DMS53 (cell line): Measurements from ENCODE around the gene REPIN1.
A peak's percentile ranks its signal among the peaks of the same experiment; 100 is the strongest.

Source experiments
- DNase-seq: peaks from one replicate; lab custom pipeline; 2025; lab: John Stamatoyannopoulos, UW

REPIN1 gene

DNA sequence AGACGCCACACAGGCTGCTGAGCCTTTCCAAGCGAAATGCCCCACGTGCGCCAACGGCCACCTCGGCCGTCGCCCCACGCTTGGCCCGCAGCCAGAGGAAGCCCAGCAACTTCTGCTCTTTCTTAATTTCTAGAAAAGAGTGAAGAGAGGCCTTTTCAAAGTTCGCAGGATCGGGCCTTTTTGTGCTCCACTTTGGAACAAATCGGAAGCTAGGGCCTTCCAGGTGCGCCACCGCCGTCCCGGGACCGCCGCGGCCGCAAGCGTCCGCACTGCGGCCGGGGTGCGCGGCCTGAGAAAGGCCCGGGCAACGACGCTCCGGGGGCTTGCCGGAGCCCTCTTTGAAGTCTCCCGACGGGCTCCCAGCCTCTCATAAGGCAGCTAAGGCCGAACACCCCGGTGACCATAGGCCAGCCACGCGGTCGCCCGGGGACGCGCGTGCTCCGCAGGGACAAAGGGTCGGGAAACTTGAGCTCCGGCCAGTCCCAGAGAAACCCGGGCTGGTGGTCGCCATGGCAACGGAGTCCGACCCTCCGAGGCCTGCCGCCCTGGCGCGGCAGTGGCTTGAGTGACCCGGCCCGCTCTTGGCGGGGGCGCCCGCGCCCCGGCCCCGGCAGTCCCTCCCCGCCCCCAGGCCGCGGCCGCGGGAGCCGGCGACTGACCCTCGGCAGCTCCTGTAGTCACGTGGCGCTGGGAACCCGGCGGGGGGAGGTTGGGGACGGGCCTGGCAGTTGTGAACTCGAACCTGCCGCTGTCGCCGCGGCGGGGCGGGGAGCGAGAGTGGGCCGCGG is at the start of gene REPIN1:
REPIN1 (plus strand) TSS at position 727 of the 788 bp plus-strand sequence. CDS start 890 bp downstream, outside the sequence.
- peak; percentile 99 for DNase-seq

DNA sequence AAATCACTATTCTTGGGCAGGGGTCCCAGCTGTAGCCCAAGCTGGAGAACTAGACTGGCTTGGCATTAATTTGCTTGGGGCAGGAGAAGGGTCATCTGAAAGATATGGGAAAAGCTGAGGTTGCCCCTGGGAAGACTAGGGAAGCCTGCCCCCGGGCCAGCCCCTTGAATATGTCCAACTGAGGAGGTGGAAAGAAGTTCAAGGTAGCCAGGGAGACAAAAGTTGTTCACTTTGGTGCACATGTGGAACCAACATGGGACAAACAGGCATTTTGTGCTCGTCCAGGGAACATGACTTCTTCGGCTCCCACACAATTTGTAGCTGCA is 46.9 kb upstream of the REPIN1 start:
- no peak for DNase-seq

DNA sequence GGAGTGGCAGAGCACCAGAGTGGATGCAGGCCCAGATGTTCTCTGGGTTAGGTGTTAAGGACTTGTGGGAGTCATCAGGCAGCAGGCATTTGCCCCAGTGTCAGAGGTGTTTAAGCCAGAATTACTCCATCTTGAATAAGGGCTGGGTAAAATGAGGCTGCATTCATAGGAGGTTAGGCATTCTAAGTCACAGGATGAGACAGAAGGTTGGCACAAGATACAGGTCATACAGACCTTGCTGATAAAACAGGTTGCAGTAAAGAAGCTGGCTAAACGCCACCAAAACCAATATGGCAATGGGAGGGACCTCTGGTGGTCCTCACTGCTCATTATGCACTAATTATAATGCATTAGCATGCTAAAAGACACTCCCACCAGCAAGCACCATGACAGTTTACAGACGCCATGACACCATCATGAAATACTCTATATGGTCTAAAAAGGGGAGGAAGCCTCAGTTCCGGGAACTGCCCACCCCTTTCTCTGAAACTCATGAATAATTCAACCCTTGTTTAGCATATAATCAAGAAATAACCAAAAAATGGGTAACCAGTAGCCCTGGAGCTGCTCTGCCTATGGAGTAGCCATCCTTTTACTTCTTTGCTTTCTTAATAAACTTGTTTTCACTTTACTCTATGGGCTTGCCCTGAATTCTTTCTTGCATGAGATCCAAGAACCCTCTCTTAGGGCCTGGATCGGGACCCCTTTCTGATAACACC is 46.3 kb upstream of the REPIN1 start:
- peak; percentile 75 for DNase-seq

DNA sequence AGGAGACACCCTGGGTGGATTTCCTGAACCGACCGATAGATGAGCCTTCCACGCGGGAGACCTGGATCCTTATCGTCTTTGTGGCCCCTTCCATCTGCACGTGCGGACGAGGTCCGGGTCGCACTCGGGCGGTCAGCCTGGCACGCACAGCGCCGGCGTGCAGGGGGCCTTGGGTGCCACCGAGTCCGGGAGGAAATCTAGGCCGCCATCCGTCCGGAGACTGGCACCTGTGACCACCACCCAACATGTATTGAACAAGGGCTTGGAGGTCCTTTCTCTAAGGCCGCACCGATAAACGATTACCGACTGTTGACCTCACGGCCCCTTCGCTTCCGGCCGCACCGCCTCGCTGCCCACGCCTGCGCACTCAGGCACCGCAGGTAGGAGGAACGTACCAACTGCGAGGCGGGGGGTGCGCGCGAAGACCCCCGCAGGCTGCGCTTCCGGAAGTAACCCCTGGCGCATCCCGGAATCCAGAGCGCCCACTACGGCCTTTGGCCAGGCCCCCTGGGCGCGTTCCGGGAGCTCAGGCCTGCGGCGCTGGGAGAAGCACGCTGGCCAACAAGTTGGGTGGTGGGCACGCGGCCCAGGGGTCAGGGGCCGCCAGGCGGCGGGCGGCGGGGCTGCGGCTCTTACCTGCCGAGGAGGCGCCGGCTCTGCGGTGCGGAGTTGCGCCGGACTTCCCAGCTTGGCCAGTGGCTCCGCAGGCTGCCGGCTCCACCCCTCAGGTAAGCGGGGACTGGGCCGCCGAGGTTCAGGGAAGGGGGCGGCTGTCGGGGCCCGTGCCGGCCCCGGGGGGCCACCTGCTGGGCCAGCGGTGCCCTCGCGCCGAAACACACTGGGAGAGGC is 45.6 kb upstream of the REPIN1 start, which contains the start of the genes ACTR3C and LRRC61:
ACTR3C (minus strand) TSS at position 713 of the 849 bp plus-strand sequence. CDS start 28,249 bp downstream, outside the sequence.
LRRC61 (plus strand) TSS at position 523 of the 849 bp plus-strand sequence. CDS start 13,507 bp downstream, outside the sequence.
- peak; percentile 92 for DNase-seq

DNA sequence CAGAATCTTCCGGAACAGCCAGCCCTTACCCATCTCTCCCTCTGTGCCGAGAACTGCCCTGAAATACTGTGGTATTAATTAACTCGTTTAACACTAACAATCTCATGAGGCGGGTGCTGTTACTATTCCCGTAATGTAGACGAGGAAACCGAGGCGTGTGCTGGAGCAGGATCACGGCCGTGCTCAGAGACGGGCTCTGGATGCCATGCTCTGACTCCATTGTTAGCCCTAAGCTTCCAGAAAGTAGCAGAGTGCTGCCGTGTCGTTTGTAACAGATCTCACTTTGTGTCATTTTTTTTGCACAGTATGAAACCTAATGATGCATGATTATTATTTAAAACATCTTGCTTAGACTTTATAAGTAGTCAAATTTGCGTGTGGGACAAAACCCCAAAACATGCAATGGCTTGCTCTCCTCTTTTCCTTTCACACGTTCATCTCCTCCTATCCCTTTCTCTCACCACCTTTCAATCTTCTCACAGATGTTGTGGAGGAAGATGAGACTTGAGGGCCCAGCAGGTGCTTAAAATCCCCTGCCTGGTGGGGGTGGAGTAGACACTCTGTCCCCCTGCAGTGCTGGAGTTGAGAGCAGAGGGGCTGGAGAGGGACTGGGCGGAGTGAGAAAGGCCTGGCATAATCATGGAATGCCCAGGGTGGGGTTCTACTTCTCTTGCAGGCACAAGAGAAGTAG is 44.8 kb upstream of the REPIN1 start:
- peak; percentile 89 for DNase-seq

DNA sequence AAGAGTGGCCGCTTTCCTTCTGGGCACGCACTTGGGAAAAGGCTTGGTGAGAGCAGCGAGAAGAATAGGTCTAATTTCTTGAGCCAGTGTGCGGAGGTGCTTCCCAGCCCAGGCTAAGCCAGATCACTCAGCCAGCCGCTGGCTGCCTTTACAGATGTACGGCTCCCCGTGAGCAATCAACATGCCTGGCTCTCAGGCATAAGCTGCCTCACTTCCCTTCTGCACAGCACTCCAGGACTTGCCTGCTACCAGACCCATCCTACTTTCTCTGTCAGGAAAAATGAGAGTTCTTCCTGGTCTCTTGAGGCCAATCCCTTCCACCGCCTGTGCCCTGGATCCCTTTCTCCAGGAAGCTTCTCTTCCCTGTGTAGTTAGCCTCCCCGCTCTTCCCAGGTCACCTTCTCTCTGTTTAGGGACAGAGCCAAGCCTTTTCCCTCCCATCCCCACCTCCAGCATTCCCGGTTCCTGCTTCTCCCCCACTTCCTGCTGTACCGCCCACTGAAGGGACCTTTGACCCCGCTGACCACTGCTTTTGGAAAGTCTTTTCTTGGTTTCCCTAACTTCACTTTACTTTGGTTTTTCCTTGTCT is 44.2 kb upstream of the REPIN1 start:
- peak; percentile 43 for DNase-seq

DNA sequence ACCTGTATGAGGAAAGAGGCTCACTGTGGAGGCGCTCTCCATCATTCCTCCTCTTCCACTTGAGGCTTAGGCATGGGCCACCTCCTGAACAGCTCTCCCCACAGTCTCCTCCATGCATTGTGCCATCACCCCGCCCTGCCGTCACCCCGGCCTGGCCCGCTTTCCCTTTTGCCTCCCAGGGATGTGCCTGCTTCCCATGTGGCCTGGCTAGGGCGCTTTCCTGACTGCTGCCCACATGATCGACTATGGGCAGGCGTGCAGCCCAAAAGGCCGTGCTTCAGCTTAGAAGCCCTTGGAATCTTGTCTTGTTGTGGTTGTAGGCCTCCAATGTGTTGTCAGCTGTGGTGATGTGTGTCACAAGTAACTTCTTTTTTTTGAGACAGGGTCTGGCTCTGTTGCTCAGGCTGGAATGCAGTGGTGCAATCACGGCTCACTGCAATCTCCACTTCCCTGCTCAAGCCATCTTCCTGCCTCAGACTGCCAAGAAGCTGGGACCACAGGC is 43.5 kb upstream of the REPIN1 start:
- no peak for DNase-seq

DNA sequence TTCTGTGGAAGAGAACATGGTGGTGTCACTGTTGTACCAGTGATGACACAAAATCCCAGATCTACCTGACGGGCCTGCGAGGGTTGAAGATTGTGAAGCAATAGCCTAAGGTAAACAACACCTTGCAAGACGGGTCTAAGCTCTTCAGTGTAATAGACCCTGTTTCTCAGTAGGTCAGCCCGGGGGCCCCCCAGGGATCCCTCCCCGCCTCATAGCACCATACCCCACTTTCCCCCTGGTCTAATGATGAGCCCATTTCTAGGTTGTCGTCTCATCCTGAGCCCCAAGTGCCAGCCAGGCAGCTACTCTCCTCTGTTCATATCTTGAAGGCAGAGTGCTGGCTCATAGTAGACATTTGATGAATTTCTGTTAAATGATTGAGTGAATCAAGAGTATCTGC is 42.7 kb upstream of the REPIN1 start:
- no peak for DNase-seq

DNA sequence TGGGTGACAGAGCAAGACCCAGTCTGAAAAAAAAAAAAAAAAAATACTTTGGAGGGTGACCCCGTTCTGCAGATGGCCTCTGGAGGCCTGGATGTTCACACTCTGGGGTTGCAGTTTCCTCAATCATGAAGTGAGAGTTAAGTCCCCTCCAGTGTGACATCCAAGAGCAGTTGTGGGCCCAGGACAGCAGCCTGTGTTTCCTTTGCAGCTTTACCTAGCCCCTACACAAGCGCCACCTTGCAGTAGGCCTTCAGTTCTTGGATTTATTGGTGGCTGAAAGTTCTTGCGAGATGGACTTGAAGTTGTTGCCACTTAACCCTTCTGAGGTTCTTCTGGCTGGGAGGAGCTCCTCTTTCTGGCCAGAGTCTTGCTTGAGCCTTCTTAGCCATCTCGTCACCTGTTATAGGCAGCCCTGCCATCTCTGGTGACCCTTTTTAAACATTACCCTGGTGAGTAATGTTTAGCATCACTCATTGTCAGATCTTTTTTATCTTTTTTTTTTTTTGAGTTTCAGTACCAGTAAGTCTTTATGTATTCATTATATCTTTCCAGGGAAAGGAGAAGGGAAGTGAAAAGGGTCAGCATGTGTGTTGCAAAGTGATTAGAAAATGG is 41.9 kb upstream of the REPIN1 start:
- no peak for DNase-seq

DNA sequence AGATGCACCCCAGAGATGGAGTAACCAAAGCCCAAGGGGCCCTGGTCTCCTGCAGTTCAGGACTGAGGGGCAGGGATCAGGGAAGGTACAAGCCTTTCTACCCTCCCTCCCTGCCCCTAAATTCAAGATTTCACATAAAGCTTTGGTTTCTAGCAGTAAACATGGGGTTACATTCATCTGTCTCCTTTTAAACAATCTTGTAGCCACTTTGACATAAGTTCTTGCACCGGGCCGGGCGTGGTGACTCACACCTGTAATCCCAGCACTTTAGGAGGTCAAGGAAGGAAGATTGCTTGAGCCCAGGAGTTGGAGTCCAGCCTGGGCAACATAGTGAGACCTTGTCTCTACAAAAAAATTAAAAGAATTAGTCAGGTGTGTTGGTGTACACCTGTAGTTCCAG is 41.3 kb upstream of the REPIN1 start:
- no peak for DNase-seq

DNA sequence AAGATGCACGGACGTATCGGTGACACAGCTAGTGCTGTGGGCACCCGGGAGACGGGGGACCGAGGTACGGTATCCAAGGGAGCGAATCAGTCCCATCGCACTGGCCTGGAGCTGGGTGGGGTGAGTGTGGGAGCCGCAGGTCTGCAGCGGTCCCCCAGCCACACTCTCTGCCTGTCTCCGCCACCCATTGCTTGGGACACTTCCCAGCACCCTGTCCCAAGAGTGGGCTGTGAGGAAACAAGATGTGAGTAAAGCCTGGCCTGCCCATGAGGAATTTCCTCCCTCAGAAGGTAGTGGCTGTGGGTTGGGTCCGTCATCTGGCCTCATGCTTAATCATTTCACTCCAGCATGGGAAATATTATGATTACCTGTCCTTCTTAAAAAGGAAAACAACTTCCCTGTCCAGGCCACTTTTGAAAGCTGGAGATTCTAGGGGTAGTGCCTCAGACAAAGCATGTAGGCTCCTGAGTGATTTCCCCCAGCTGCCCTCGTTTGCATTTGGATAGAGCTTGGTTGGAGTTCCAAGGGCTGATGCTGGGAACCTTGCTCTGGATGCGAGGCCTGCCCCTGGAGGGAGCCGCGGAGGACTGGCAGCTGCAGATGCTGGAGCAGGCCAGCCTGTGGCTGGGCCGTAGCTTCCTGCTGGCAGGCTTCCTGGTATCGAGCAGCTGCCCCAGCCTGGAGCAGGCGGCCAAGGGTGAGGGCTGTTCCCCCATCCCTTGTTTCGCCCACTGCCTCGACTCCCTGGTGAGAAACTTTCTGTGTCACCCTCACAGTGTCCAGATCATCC is 39.1 kb upstream of the REPIN1 start:
- DNase-seq, result no peak

DNA sequence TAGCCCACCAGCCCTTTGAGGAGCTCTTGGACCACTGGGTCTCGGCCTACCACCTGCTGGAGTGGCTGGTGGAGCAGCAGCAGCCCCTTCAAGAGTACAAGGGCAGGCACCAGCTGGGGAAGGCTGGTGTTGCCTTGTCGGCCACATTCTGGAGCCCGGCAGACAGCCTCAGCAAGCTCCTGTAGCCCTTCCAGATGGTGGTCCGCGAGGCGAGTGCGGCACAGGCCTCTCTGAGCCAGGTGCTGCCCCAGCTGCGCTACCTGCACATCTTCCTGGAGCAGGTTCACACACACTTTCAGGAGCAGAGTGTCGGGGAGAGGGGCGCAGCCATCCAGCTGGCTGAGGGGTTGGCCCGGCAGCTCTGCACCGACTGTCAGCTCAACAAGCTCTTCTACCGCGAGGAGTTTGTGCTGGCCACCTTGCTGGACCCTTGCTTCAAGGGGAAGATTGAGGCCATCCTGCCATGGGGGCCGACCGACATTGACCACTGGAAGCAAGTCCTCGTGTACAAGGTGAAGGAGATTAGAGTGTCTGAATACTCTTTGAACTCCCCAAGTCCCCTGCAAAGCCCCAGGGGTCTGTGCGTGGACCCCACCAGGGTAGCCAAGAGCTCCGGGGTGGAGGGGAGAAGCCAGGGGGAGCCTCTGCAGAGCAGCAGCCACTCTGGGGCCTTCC is 38.3 kb upstream of the REPIN1 start:
- no peak for DNase-seq

DNA sequence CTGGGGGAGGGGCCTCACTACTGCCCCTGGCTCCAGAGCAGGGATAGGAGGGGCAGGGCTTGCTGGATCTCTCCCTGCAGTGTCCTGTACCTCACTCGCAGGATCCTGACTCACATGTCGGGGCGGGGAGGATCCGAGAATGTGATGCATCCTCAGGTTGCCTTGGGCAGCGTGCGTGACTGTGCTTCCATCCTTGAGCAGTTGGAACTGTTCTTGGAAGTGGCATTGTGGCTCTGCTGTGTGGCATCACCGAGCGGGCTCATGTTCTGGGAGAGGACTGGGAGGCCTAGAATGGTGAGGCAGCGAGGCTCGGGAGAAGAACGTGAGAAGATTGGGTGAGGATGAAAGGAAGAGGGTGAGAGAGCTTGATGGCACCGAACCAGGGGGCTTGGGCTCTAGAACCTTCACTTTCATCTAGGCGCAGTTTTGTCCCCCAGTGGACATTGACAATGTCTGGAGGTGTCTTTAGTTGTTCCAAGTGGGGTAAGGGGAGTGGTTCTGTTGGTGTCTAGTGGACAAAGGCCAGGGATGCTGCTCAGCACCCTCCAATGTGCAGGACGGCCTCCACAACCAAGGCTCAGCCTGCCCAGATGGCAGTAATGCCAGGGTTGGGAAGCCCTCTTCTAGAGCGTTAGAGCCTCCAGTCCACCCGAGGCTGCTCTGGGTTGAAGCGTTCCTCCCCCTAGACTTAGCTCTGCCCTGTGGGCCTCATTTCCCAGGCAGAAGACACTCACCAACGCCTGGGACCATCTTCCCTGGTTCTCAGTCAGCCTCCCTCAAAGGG is 35.6 kb upstream of the REPIN1 start:
- DNase-seq, result no peak

DNA sequence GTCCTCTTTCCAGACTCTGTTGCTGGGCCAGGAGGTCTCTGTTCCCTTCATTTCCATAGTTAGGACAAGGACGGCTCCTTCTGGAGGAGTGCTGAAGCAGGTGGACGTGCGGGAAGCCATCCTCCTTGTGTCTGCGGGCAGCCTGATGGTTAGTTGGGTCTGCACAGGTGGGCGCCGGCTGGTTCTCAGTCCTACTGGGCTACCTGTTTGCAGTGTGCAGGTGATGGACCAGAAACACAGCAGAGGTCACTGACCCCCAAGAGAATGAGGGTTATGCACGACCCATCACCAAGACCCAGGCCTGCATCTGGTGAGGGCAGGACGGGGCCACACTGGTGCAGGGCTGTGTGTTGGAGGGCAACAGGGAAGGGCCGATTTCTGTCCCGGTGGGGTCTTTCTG is 35.0 kb upstream of the REPIN1 start:
- DNase-seq, result no peak

DNA sequence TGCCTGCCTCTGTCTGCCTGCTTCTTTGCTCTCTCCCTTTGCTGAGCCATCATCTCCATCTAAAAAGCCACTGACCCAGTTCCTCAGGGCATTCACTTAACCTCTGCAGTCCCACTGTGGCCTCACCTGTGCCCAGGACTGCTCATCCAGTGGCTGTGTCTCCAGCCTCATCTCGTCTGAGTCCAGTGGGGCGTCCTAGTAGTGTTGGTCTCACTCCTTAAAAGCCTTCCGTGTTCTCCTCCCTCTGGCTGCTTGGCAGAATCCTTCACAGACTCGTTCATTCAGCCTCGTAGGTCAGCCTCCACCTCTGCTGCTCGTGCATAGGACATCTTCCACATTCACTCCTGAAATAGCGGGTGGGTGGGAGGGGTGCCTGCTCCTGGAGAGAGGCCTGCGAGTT is 34.5 kb upstream of the REPIN1 start:
- no peak for DNase-seq

DNA sequence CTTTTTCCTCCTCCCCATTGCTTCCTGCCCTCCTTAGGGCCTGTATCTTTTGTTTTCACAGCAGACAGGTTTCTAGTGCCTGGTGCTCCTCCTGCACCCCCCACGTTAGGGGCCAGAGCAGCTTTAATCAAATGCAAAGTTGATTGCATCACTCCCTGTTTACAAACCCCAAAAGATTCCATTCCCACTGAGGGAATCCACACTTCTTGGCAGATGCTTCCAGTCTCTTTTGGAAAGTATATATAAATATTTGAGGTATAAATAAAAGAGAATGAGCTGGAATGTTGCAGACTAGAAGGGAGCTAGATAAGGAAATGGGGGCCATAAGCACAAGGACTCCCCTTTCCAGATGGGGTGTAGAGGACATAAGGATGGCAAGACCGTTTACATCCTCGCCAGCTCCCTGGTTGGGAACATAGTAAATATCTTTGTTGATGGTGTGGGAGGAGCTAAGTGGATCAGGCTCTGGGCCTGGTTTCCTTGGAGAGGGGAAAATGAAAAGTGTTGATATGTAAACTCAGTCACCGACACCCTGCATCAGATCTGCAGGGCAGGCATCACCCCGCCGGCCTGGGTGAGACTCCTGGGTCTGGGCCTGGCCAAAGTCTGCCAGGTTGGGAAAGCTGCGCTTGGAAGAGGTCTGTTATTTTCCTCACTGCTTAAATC is 33.4 kb upstream of the REPIN1 start:
- DNase-seq, result no peak

DNA sequence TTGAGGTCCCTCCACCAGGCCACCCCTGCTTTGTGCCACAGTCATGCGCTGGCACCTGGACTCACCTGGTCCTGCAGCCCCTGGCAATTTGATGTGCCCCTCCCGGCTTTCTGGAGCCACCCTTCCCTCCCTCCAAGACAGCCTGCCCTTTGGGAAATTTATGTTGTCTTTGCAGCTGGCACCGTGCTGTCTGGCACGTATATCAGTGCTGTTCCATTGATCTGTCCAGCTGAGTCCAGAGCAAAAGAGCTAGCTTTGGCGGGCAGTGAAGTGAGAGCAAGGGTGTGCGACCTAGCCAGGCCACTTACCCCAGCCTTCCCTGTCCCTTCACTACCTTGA is 32.9 kb upstream of the REPIN1 start:
- no peak for DNase-seq

DNA sequence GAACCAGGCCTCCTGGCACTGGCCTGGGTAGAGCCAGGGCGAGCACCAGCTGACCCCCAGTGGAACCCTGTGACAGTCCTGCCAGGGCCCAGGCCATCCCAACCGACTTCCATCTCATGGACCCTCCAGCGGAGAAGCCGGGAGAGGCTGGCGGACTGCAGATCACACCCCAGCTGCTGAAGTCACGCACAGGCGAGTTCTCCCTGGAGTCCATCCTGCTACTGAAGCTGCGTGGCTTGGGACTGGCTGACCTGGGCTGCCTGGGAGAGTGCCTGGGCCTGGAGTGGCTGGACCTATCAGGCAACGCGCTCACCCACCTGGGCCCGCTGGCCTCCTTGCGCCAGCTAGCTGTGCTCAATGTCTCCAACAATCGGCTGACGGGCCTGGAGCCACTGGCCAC is 31.9 kb upstream of the REPIN1 start:
- no peak for DNase-seq
